B cell (primary cell): Measurements from ENCODE around the gene DUSP14. TPM values are rescaled to one million over a fixed set of nuclear protein-coding genes. Genes with fewer than 3 reads are reported as not detected.

Source experiments
- ATAC-seq: fragments of 200-7000 bp; cut with Tn5 transposase; one replicate; pipeline ENCODE4 v1.10.0; 2021; ENCODE audit warnings: low read depth, mild to moderate bottlenecking, moderate number of reproducible peaks, moderate library complexity
- CTCF ChIA-PET: fragments of 350-600 bp; sonication (Branson Sonifier 250); formaldehyde crosslinking; loops from one replicate; lab custom pipeline; 2021; ENCODE audit warnings: antibody characterized with exemption, inconsistent platforms; lab: Charles Lee
- POLR2A ChIA-PET: fragments of 350-600 bp; sonication (Branson Sonifier 250); formaldehyde crosslinking; loops from one replicate; lab custom pipeline; 2021; ENCODE audit warnings: antibody characterized with exemption; lab: Charles Lee
- DNase-seq: peaks from one replicate; pipeline ENCODE4 v3.0.0; 2013
- H2AFZ ChIP-seq: 2 replicates; pipeline ENCODE4 v1.6.1; 2012; ENCODE audit warnings: mild to moderate bottlenecking, low read depth, low read length; ENCODE audit not compliant: insufficient read depth, poor library complexity, severe bottlenecking
- H3K27ac ChIP-seq, 2 donors: 1 replicate in 1 of 2; 2 replicates in 1 of 2; pipeline ENCODE4 v1.5.1; 2012 to 2013; ENCODE audit warnings: low read length in 2 of 2, mild to moderate bottlenecking in 2 of 2, moderate library complexity in 1 of 2
- H3K27me3 ChIP-seq, 4 experiments: fragments of 200-600 bp in 1 of 4; sonication (generic) in 1 of 4; replicated peaks in 1 of 4; 1 replicate in 2 of 4; 2 replicates in 2 of 4; pipeline versions ENCODE4 v1.6.1 to v1.7.0; 2013 to 2016; ENCODE audit warnings: low read length in 3 of 4, mild to moderate bottlenecking in 2 of 4, mixed read lengths in 1 of 4, moderate library complexity in 1 of 4; ENCODE audit not compliant: insufficient read depth in 4 of 4, control insufficient read depth in 3 of 4; ENCODE audit errors: control extremely low read depth in 1 of 4
- H3K36me3 ChIP-seq, 2 experiments: replicated peaks in 1 of 2; 1 replicate in 1 of 2; 2 replicates in 1 of 2; pipeline versions ENCODE4 v1.6.1 to v1.7.1; 2013; ENCODE audit warnings: low read length in 1 of 2; ENCODE audit not compliant: insufficient read depth in 2 of 2, control insufficient read depth in 1 of 2; ENCODE audit errors: control extremely low read depth in 1 of 2, extremely low read depth in 1 of 2
- H3K4me1 ChIP-seq, 2 donors: fragments of 200-600 bp in 1 of 2; sonication (generic) in 1 of 2; 1 replicate in 1 of 2; 2 replicates in 1 of 2; pipeline versions ENCODE4 v1.5.1 to v1.6.1; 2013 to 2017; ENCODE audit warnings: low read length in 2 of 2; ENCODE audit not compliant: control insufficient read depth in 2 of 2, insufficient read depth in 2 of 2
- H3K4me2 ChIP-seq: replicated peaks from 2 replicates; pipeline ENCODE3; 2012; ENCODE audit warnings: mild to moderate bottlenecking, low read depth, low read length; ENCODE audit not compliant: poor library complexity, severe bottlenecking
- H3K4me3 ChIP-seq, 5 experiments: fragments of 200-600 bp in 1 of 5; sonication (generic) in 1 of 5; 1 replicate in 3 of 5; 2 replicates in 2 of 5; pipeline versions ENCODE4 v1.5.1 to v1.7.0; 2011 to 2016; ENCODE audit warnings: low read length in 4 of 5, mild to moderate bottlenecking in 4 of 5, low read depth in 2 of 5, control low read depth in 1 of 5, moderate library complexity in 1 of 5; ENCODE audit not compliant: insufficient read depth in 1 of 5; ENCODE audit errors: control extremely low read depth in 1 of 5, extremely low read depth in 1 of 5
- H3K79me2 ChIP-seq: fragments of 200-600 bp; sonication (generic); one replicate; pipeline ENCODE4 v1.6.0; 2016; ENCODE audit warnings: low read length; ENCODE audit not compliant: control insufficient read depth, insufficient read depth
- H3K9ac ChIP-seq: fragments of 200-600 bp; sonication (generic); 2 replicates; pipeline ENCODE4 v1.6.1; 2017; ENCODE audit warnings: mild to moderate bottlenecking, low read length, moderate library complexity
- H3K9me3 ChIP-seq, 3 donors: one replicate each; pipeline versions ENCODE4 v1.6.1 to v1.7.1; 2013; ENCODE audit warnings: low read length in 2 of 3; ENCODE audit not compliant: control insufficient read depth in 2 of 3, insufficient read depth in 1 of 3; ENCODE audit errors: control extremely low read depth in 1 of 3
- H4K20me1 ChIP-seq: 2 replicates; pipeline ENCODE4 v1.6.0; 2012; ENCODE audit warnings: mild to moderate bottlenecking, low read length; ENCODE audit not compliant: insufficient read depth, control insufficient read depth, poor library complexity, severe bottlenecking
- H3K27ac Mint-ChIP-seq: one replicate; pipeline ENCODE4 v1.8.0; 2021; ENCODE audit warnings: mixed read lengths
- H3K27me3 Mint-ChIP-seq: one replicate; pipeline ENCODE4 v1.8.0; 2021; ENCODE audit warnings: mixed read lengths
- H3K4me1 Mint-ChIP-seq: one replicate; pipeline ENCODE4 v1.8.0; 2021; ENCODE audit warnings: mixed read lengths
- H3K4me3 Mint-ChIP-seq: one replicate; pipeline ENCODE4 v1.8.0; 2021; ENCODE audit warnings: mixed read lengths
- H3K9me3 Mint-ChIP-seq: one replicate; pipeline ENCODE4 v1.8.0; 2022; ENCODE audit warnings: mixed read lengths; ENCODE audit not compliant: insufficient read depth
- EZH2 ChIP-seq: IDR thresholded peaks from 2 replicates; pipeline ENCODE4 v1.6.1; 2012; ENCODE audit warnings: borderline replicate concordance, low read depth, mild to moderate bottlenecking, moderate library complexity, low read length; ENCODE audit not compliant: insufficient read depth, poor library complexity, severe bottlenecking
- WGBS: methylation state at CpG from one replicate; pipeline ENCODE4 v1.1.5; 2013; ENCODE audit warnings: missing lambda C conversion rate; ENCODE audit not compliant: insufficient coverage; 5-methylcytosine and 5-hydroxymethylcytosine counted together
- intact Hi-C: fragments of 100-400 bp; cut with micrococcal nuclease; formaldehyde crosslinking; loops from one replicate; pipeline ENCODE4 v1.10.0; 2022
- polyA minus RNA-seq: library from RNA; depleted of rRNA, polyadenylated mRNA; stranded (reverse); fragments of >200 nt; gene quantifications from 2 replicates; pipeline ENCODE4 v1.2.3, GENCODE V29; 2012
- polyA plus RNA-seq: library from polyadenylated mRNA; depleted of rRNA; stranded (reverse); fragments of >200 nt; gene quantifications from 2 replicates; pipeline ENCODE4 v1.2.3, GENCODE V29; 2012
- total RNA-seq, 2 donors: library from RNA; stranded (reverse); fragments of 120-200 nt in 1 of 2; gene quantifications; 1 replicate in 1 of 2; 2 replicates in 1 of 2; pipeline versions ENCODE4 v1.2.3 to v1.2.4, GENCODE V29; 2013 to 2022
- TF ChIP-seq, protein P1 (sequence below): fragments of 200-600 bp; IDR thresholded peaks from one replicate; pipeline ENCODE4 v1.8.0; 2022; ENCODE audit warnings: antibody characterized with exemption, mild to moderate bottlenecking

Gene DUSP14, protein sequence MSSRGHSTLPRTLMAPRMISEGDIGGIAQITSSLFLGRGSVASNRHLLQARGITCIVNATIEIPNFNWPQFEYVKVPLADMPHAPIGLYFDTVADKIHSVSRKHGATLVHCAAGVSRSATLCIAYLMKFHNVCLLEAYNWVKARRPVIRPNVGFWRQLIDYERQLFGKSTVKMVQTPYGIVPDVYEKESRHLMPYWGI
- 4.9 and 5.1 TPM in 2 replicates for total RNA-seq
- total RNA-seq (2013), result 4.2 TPM
- 1.9 and 3.1 TPM in 2 replicates for polyA plus RNA-seq
- polyA minus RNA-seq, result 2.0 and 4.2 TPM in 2 replicates

DNA sequence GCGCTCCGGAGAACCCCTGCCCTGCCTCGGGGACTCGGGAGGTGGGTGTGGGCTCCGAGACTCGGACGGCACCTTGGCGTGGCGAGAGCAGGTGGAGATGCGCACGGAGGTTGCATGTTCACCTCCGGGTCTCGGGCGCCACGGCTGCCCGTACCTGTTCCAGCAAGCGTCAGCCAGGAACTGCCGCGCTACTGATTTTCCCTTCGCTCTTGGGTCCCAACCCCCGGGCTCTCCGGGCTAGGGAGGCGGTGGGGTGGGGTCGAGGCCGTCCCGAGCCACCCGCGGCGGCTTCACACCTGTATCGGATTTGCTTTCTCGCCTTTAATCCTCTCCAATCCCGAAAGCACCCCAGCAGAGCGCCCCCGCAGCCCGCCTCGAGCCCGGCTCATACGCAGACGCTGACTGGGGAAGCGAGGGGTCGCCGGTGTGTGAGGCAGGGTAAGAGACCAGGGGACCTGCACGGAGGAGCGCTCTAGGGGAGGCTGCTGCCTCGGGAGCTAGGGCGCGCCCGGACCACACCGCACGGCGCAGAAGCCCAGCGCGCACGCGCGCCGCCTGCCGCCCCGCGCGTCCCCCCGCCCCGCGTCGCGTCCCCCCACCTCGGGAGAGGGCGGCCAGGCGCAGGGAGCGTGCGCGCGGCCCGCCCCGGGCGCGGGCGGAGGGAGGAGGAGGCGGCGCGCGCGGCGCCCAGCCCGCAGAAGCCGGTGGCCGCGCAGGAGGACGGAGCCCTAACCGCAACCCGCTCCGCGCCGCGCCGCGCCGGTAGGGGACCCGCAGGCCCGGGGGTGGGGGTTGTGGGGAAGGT lies at the start of gene DUSP14:
Gene DUSP14, plus strand, starts transcription at position 695 of the 805 bp plus-strand sequence. CDS start 22,382 bp downstream, outside the sequence.
- peak within 1 kb of the TSS; percentile 72 for H3K9ac ChIP-seq
- TF ChIP-seq, protein P1, sequence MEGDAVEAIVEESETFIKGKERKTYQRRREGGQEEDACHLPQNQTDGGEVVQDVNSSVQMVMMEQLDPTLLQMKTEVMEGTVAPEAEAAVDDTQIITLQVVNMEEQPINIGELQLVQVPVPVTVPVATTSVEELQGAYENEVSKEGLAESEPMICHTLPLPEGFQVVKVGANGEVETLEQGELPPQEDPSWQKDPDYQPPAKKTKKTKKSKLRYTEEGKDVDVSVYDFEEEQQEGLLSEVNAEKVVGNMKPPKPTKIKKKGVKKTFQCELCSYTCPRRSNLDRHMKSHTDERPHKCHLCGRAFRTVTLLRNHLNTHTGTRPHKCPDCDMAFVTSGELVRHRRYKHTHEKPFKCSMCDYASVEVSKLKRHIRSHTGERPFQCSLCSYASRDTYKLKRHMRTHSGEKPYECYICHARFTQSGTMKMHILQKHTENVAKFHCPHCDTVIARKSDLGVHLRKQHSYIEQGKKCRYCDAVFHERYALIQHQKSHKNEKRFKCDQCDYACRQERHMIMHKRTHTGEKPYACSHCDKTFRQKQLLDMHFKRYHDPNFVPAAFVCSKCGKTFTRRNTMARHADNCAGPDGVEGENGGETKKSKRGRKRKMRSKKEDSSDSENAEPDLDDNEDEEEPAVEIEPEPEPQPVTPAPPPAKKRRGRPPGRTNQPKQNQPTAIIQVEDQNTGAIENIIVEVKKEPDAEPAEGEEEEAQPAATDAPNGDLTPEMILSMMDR, result no peak
- no peak for TF ChIP-seq EZH2
- H3K79me2 ChIP-seq, result no peaks in the 10 kb centered on the region
- peak within 1 kb of the TSS; percentile 98 for H3K4me2 ChIP-seq
- H3K36me3 ChIP-seq, result no peaks in the 10 kb centered on the region
- WGBS, result 1% methylated on average over 87 of the region's 100 CpGs
- H3K27ac ChIP-seq, result peak within 1 kb of the TSS in 1 of 2 donors; percentile 41
- ChIA-PET CTCF (no interaction called here), POLR2A (interaction anchor here (0.5 kb wide), 2 partner anchors 81 to 1265 kb away, joined by 3 read pairs; no protein-coding TSS in a partner anchor)
- no peaks in the 10 kb centered on the region for H3K9me3 ChIP-seq
- intact Hi-C loops, result loop anchor here (1.0 kb wide), 3 partner anchors 82 to 130 kb away; partner anchors contain the start of gene SYNRG
- Mint-ChIP-seq H3K4me3 (peak within 1 kb of the TSS; percentile 96), H3K27ac (peak within 1 kb of the TSS; percentile 93), H3K9me3 (no peaks in the 10 kb centered on the region), H3K27me3 (no peaks in the 10 kb centered on the region), H3K4me1 (peaks cover 28% of the 10 kb centered on the region)
- peaks cover 17 to 23% of the 10 kb centered on the region in 2 donors for H3K4me1 ChIP-seq
- no peaks in the 10 kb centered on the region for H4K20me1 ChIP-seq
- peak within 1 kb of the TSS; percentile 93 for H2AFZ ChIP-seq
- peak within 1 kb of the TSS; percentile 61 to 80 (median 73) for H3K4me3 ChIP-seq
- ATAC-seq (peak; percentile 80), DNase-seq (peak; percentile 89)
- peaks cover 0 to 4% (median 0%) of the 10 kb centered on the region in 4 experiments for H3K27me3 ChIP-seq
